GM12872 (cell line): ENCODE data around the gene FKBP2.

Source experiments
- TF ChIP-seq, protein P1 (sequence below): IDR thresholded peaks from 3 replicates; pipeline ENCODE4 v1.5.1; 2011; ENCODE audit warnings: low read depth, mild to moderate bottlenecking, low read length, moderate library complexity; ENCODE audit not compliant: insufficient read depth

The FKBP2 gene

GRCh38 chr11:64265176-64266160, 24.6 kb downstream of the FKBP2 start:
- TF ChIP-seq, protein P1, sequence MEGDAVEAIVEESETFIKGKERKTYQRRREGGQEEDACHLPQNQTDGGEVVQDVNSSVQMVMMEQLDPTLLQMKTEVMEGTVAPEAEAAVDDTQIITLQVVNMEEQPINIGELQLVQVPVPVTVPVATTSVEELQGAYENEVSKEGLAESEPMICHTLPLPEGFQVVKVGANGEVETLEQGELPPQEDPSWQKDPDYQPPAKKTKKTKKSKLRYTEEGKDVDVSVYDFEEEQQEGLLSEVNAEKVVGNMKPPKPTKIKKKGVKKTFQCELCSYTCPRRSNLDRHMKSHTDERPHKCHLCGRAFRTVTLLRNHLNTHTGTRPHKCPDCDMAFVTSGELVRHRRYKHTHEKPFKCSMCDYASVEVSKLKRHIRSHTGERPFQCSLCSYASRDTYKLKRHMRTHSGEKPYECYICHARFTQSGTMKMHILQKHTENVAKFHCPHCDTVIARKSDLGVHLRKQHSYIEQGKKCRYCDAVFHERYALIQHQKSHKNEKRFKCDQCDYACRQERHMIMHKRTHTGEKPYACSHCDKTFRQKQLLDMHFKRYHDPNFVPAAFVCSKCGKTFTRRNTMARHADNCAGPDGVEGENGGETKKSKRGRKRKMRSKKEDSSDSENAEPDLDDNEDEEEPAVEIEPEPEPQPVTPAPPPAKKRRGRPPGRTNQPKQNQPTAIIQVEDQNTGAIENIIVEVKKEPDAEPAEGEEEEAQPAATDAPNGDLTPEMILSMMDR: no peak

DNA sequence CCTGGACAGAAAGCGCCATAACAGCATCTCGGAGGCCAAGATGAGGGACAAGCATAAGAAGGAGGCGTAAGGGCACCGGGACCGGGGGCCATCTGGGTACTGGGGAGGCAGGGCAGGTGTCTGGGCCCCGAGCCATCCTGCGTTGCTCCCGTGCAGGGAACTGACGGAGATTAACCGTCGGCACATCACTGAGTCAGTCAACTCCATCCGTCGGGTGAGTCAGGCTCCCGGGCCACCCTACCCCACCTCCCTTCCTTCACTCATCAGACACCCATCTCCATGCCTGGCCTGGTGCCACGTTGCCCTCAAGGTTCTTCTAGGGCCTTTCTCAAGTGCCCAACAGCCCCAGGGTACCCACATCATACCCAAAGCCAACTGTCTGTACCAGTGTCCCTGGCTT, 25.4 kb downstream of the FKBP2 start:
- TF ChIP-seq, protein P1: no peak

GRCh38 chr11:64267207-64267945, 26.5 kb downstream of the FKBP2 start:
- TF ChIP-seq, protein P1: no peak

GRCh38 chr11:64268025-64268892, 27.4 kb downstream of the FKBP2 start:
- TF ChIP-seq, protein P1: no peak

- TF ChIP-seq, protein P1: no peak
Measured at GRCh38 chr11:64268893-64269539, 28.1 kb downstream of the FKBP2 start.

GRCh38 chr11:64269540-64270220, 28.8 kb downstream of the FKBP2 start:
- TF ChIP-seq, protein P1: no peak
